Measurements from ENCODE around the gene TTC33.

The TTC33 gene

DNA sequence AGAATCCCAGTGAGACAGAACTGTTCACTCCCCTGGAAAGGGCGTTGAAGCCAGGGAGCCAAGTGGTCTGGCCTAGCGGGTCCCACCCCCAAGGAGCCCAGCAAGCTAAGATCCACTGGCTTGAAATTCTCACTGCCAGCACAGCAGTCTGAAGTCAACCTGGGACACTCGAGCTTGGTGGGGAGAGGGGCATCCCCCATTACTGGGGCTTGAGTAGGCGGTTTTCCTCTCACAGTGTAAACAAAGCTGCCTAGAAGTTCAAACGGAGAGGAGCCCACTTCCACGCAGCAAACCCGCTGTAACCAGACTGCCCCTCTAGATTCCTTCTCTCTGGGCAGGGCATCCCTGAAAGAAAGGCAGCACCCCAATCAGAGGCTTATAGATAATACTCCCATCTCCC is 121.2 kb downstream of the TTC33 start:
- H3K4me3 ChIP-seq (ENCODE audit: low read depth, low read length): no peak overlapping the region
- TF ChIP-seq, protein P1, sequence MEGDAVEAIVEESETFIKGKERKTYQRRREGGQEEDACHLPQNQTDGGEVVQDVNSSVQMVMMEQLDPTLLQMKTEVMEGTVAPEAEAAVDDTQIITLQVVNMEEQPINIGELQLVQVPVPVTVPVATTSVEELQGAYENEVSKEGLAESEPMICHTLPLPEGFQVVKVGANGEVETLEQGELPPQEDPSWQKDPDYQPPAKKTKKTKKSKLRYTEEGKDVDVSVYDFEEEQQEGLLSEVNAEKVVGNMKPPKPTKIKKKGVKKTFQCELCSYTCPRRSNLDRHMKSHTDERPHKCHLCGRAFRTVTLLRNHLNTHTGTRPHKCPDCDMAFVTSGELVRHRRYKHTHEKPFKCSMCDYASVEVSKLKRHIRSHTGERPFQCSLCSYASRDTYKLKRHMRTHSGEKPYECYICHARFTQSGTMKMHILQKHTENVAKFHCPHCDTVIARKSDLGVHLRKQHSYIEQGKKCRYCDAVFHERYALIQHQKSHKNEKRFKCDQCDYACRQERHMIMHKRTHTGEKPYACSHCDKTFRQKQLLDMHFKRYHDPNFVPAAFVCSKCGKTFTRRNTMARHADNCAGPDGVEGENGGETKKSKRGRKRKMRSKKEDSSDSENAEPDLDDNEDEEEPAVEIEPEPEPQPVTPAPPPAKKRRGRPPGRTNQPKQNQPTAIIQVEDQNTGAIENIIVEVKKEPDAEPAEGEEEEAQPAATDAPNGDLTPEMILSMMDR (IDR thresholded peaks at IDR 0.05; ENCODE audit: low read depth, low read length): no peak

DNA sequence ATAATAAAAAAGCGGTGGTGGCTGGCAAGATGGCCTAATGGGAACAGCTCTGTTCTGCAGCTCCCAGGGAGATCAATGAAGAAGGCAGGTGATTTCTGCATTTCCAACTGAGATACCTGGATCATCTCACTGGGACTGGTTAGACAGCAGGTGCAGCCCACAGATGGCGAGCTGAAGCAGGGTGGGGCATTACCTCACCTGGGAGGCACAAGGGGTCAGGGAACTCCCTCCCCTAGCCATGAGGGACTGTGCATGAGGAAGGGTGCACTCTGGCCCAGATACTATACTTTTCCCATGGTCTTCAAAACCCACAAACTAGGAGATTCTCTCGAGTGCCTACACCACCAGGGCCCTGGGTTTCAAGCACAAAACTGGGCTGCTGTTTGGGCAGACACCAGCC is 121.6 kb downstream of the TTC33 start:
- no peak overlapping the region for H3K4me3 ChIP-seq (ENCODE audit: low read depth, low read length)
- TF ChIP-seq, protein P1 (IDR thresholded peaks at IDR 0.05; ENCODE audit: low read depth, low read length): no peak

DNA sequence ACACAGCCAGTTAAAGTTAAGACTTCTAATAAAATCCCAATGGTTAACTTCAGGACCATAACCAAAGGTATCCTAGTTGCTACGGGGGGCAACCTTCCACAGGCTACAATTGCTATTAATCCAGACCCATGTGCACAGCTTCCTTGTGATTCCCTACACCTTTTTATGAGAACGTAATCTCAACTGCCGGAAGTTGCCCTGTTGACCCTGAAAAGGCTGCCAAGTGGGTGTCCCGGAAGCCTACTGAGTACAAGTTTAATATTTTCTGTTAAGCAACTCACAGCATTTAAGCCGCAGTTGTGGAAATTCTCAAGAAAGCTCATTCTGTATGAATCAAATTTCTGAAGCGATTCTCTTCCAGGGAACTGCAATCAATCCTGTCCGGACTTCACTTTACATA is 124.5 kb downstream of the TTC33 start:
- TF ChIP-seq, protein P1 (IDR thresholded peaks at IDR 0.05; ENCODE audit: low read depth, low read length): no peak
- H3K4me3 ChIP-seq (ENCODE audit: low read depth, low read length): no peak overlapping the region

DNA sequence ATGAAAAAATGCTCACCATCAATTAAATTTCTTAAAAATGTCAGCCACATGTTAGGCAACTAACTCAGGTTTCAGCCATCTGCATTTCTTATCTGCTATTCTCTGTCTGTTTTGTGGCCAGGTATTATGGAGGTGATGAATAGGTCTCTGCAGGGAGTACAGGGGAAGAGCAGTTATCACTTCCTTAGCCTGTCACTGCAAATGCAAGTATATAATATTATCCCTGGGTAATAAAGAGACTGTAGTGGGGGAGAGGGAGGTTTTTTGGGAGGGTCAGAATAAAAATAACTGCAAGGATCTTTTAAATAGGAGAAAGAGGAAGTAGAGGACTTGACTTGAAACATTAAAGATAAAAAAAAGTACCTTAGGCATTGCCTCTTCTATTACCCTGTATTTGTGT is 125.6 kb downstream of the TTC33 start:
- TF ChIP-seq, protein P1 (IDR thresholded peaks at IDR 0.05; ENCODE audit: low read depth, low read length): no peak

DNA sequence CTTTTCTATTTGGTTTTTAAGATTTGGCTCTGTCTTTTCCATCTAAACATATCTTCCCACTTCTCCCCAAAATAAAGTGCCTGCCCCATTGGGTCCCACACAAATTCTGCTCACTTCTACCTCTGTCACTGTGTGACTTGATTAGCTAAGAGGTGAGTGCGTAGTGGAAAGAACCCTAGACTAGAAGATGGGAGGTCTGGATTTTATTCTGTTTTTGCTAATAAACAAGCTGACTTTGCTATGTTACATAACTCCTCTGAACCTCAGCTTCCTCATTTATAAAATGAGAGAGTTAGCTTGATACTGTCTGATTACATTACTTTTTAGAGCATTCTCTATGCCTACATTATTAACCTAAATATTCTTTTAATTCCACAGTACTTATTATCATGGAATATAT is 127.4 kb downstream of the TTC33 start:
- TF ChIP-seq, protein P1 (IDR thresholded peaks at IDR 0.05; ENCODE audit: low read depth, low read length): no peak
- H3K4me3 ChIP-seq (ENCODE audit: low read depth, low read length): no peak overlapping the region

More for the DNA sequence above, 125.6 kb downstream of the TTC33 start:
- H3K4me3 ChIP-seq (ENCODE audit: low read depth, low read length): no peak overlapping the region

DNA sequence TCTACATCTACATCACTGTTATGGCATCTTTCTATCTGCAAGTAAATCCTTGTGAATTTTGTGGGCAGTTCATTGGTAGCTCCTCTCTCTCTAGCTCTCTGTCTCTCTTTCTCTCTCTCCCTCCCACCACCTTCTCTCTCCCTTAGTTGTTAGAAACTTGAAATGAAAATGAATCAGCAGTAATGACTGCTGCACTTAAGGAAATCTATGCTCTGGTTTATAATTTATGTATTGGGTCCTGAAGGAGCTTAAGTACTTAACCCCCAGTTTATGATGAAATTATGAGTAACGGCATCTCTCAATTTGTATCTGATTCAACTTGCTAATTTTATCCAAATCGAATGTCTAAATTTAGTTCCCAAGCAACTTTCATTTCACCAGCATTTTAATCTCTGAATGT is 128.1 kb downstream of the TTC33 start:
- TF ChIP-seq, protein P1 (IDR thresholded peaks at IDR 0.05; ENCODE audit: low read depth, low read length): no peak
- no peak overlapping the region for H3K4me3 ChIP-seq (ENCODE audit: low read depth, low read length)

DNA sequence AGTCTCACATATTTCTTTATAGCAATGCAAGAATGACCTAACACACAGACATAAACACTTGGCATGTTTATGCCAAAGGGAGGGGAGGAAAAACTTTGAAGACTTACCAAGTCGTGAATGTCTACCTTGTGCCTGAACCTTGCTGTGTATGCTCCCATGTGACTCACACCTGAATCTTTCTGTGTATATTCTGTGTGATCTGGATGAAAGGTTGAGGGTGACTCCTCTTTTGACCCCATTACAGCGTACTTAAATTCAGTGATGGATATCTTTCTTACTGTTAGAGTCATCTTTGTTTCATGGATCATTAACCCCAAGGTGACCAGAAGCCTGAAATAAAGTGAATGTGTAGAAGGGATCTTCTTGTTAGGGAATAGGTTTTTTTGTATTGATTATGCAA is 129.0 kb downstream of the TTC33 start:
- TF ChIP-seq, protein P1 (IDR thresholded peaks at IDR 0.05; ENCODE audit: low read depth, low read length): no peak
- no peak overlapping the region for H3K4me3 ChIP-seq (ENCODE audit: low read depth, low read length)
